Gastroesophageal sphincter (tissue), 3 donors: Measurements from ENCODE around the gene FCMR.

Experiments
- EP300 ChIP-seq: sonication (generic); formaldehyde crosslinking; IDR thresholded peaks from one replicate; pipeline ENCODE4 v1.6.1; 2017; ENCODE audit warnings: antibody characterized with exemption, mild to moderate bottlenecking
- TF ChIP-seq, protein P1 (sequence below), 4 experiments: fragments of 200-600 bp in 2 of 4; fragments of 450-650 bp in 2 of 4; sonication (generic) in 1 of 4; IDR thresholded peaks; one replicate each; pipeline ENCODE4 v1.5.1; 2017 to 2019; ENCODE audit warnings: antibody characterized with exemption in 4 of 4, mild to moderate bottlenecking in 2 of 4, moderate library complexity in 2 of 4

DNA sequence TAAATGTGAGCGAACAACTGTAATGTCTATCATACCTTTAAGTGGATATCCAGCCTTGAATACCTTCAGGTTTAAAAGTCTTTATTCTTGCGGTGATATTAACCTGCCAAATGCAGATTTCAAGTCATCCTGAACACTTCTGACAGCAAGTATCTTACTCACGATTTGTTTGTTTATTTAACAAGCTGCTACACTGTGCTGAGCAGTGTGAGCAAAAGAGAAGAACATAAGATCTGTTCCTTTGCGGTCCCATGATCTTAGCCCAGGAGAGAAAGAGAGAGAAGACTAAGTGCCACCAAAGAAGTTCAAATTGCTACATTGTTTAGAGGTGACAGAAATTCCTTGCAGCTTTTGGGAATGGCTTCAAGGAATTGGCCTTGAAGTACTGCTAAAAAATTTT is 34.0 kb downstream of the FCMR start:
- TF ChIP-seq, protein P1, sequence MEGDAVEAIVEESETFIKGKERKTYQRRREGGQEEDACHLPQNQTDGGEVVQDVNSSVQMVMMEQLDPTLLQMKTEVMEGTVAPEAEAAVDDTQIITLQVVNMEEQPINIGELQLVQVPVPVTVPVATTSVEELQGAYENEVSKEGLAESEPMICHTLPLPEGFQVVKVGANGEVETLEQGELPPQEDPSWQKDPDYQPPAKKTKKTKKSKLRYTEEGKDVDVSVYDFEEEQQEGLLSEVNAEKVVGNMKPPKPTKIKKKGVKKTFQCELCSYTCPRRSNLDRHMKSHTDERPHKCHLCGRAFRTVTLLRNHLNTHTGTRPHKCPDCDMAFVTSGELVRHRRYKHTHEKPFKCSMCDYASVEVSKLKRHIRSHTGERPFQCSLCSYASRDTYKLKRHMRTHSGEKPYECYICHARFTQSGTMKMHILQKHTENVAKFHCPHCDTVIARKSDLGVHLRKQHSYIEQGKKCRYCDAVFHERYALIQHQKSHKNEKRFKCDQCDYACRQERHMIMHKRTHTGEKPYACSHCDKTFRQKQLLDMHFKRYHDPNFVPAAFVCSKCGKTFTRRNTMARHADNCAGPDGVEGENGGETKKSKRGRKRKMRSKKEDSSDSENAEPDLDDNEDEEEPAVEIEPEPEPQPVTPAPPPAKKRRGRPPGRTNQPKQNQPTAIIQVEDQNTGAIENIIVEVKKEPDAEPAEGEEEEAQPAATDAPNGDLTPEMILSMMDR (IDR thresholded peaks at IDR 0.05) = no peak
- TF ChIP-seq EP300 = no peak
